HCEC 1CT (cell line): Measurements from ENCODE around the gene CKAP2L.
"Not testable (repeated sequence)": the region's sequence is repeated elsewhere in the genome, so short reads cannot be mapped to it uniquely, and the experiment has no call there.

Experiments used
- DNase-seq: peaks from one replicate; pipeline ENCODE4 v3.0.0-alpha.2; 2017

The CKAP2L gene

GRCh38 chr2:112706947-112707346 is 57.5 kb downstream of the CKAP2L start:
- not testable (repeated sequence) for DNase-seq

- DNase-seq: no peak
Measured at GRCh38 chr2:112706170-112706664, 58.2 kb downstream of the CKAP2L start.

GRCh38 chr2:112705575-112705974 is 58.8 kb downstream of the CKAP2L start:
- DNase-seq: no peak

- no peak for DNase-seq
Measured at GRCh38 chr2:112703684-112704083, 60.7 kb downstream of the CKAP2L start.

- no peak for DNase-seq
Measured at GRCh38 chr2:112701052-112701451, 63.4 kb downstream of the CKAP2L start.

GRCh38 chr2:112699984-112700667 is 64.3 kb downstream of the CKAP2L start:
- DNase-seq: no peak

- DNase-seq: no peak
Measured at GRCh38 chr2:112698834-112699515, 65.4 kb downstream of the CKAP2L start.

GRCh38 chr2:112694182-112694581 is 70.2 kb downstream of the CKAP2L start:
- no peak for DNase-seq

- no peak for DNase-seq
Measured at GRCh38 chr2:112693596-112693995, 70.8 kb downstream of the CKAP2L start.

- no peak for DNase-seq
Measured at GRCh38 chr2:112692918-112693317, 71.5 kb downstream of the CKAP2L start.

- peak; percentile 98 for DNase-seq
Measured at GRCh38 chr2:112692495-112692911, 71.9 kb downstream of the CKAP2L start.

- peak; percentile 18 for DNase-seq
Measured at GRCh38 chr2:112691881-112692281, 72.5 kb downstream of the CKAP2L start.

- peak; percentile 88 for DNase-seq
Measured at GRCh38 chr2:112690853-112691401, 73.5 kb downstream of the CKAP2L start.

GRCh38 chr2:112688086-112688880 is 76.1 kb downstream of the CKAP2L start:
- peak; percentile 48 for DNase-seq

- DNase-seq: no peak
Measured at GRCh38 chr2:112687522-112687921, 76.9 kb downstream of the CKAP2L start.
